Vagina (tissue), 2 donors: ENCODE results near the gene RHCG.

Experiments used
- CTCF ChIP-seq, 3 experiments: fragments of 450-650 bp in 2 of 3; fragments of 200-600 bp in 1 of 3; sonication (generic) in 1 of 3; IDR thresholded peaks; one replicate each; pipeline ENCODE4 v1.5.1; 2017 to 2019; ENCODE audit warnings: antibody characterized with exemption in 3 of 3, mild to moderate bottlenecking in 2 of 3, moderate library complexity in 2 of 3
- POLR2A ChIP-seq, 2 donors: fragments of 450-650 bp; IDR thresholded peaks; one replicate each; pipeline ENCODE4 v1.6.1; 2017; ENCODE audit warnings: antibody characterized with exemption in 2 of 2, mild to moderate bottlenecking in 2 of 2, moderate library complexity in 2 of 2

- TF ChIP-seq CTCF (IDR thresholded peaks at IDR 0.05): peak in 1 of 3 experiments; percentile 11
- no peak for TF ChIP-seq POLR2A (IDR thresholded peaks at IDR 0.05)
Observed at GRCh38 chr15:89472785-89473256, 23.6 kb downstream of the RHCG start.
